Osteocyte (in vitro differentiated cells): ENCODE measurements around the gene ZNF438. TPM values are rescaled to one million over a fixed set of nuclear protein-coding genes. Genes with fewer than 3 reads are reported as not detected.

Source experiments
- DNase-seq: peaks from one replicate; pipeline ENCODE4 v3.0.0; 2021; ENCODE audit warnings: mixed read lengths; ENCODE audit not compliant: unreplicated experiment; ENCODE audit errors: extremely low spot score
- H3K27ac Mint-ChIP-seq: one replicate; pipeline ENCODE4 v1.8.0; 2021; ENCODE audit warnings: mild to moderate bottlenecking, mixed read lengths; ENCODE audit not compliant: unreplicated experiment
- H3K27me3 Mint-ChIP-seq: one replicate; pipeline ENCODE4 v1.8.0; 2021; ENCODE audit warnings: mixed read lengths; ENCODE audit not compliant: unreplicated experiment
- H3K36me3 Mint-ChIP-seq: one replicate; pipeline ENCODE4 v1.8.0; 2021; ENCODE audit warnings: mixed read lengths; ENCODE audit not compliant: unreplicated experiment
- H3K4me1 Mint-ChIP-seq: one replicate; pipeline ENCODE4 v1.8.0; 2021; ENCODE audit warnings: mixed read lengths; ENCODE audit not compliant: unreplicated experiment
- H3K4me3 Mint-ChIP-seq: one replicate; pipeline ENCODE4 v1.8.0; 2021; ENCODE audit warnings: mild to moderate bottlenecking, moderate library complexity, mixed read lengths; ENCODE audit not compliant: unreplicated experiment
- H3K9me3 Mint-ChIP-seq: one replicate; pipeline ENCODE4 v1.8.0; 2021; ENCODE audit warnings: mixed read lengths; ENCODE audit not compliant: unreplicated experiment
- total RNA-seq: library from RNA; stranded (reverse); gene quantifications from 2 replicates; pipeline ENCODE4 v1.2.1, GENCODE V29; 2021
- TF ChIP-seq, protein P1 (sequence below): fragments of 200-600 bp; sonication (generic); IDR thresholded peaks from 2 replicates; pipeline ENCODE4 v1.5.0; 2021; ENCODE audit warnings: antibody characterized with exemption, mild to moderate bottlenecking, moderate library complexity

ZNF438 gene
- total RNA-seq, 1 donor from 2014 or later: 4.8 TPM

DNA sequence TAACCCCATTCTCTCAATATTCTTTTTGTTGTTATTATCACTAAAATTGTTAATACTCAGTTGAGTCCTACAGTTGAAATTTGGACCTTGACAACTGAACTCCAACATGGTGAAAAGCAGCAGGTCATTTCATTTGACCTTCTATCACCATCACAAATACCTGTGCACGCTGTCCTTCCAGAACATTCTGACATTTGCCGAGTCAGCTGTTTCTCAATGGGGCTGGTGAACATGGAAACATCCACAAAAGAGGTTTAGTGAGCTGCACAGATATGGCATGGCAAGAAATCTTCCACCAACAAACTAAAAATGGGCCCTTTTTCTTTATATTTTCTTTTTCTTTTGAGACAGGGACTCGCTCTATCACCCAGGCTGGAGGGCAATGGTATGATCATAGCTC is 169.7 kb downstream of the ZNF438 start:
- peaks cover 18% of the 10 kb centered on the region for H3K4me1 Mint-ChIP-seq
- H3K27ac Mint-ChIP-seq: no peak overlapping the region
- peaks cover under 1% of the 10 kb centered on the region for H3K36me3 Mint-ChIP-seq
- no peaks in the 10 kb centered on the region for H3K27me3 Mint-ChIP-seq
- H3K4me3 Mint-ChIP-seq: no peak overlapping the region
- peaks cover 2% of the 10 kb centered on the region for H3K9me3 Mint-ChIP-seq
- no peak for DNase-seq
- TF ChIP-seq, protein P1, sequence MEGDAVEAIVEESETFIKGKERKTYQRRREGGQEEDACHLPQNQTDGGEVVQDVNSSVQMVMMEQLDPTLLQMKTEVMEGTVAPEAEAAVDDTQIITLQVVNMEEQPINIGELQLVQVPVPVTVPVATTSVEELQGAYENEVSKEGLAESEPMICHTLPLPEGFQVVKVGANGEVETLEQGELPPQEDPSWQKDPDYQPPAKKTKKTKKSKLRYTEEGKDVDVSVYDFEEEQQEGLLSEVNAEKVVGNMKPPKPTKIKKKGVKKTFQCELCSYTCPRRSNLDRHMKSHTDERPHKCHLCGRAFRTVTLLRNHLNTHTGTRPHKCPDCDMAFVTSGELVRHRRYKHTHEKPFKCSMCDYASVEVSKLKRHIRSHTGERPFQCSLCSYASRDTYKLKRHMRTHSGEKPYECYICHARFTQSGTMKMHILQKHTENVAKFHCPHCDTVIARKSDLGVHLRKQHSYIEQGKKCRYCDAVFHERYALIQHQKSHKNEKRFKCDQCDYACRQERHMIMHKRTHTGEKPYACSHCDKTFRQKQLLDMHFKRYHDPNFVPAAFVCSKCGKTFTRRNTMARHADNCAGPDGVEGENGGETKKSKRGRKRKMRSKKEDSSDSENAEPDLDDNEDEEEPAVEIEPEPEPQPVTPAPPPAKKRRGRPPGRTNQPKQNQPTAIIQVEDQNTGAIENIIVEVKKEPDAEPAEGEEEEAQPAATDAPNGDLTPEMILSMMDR: no peak

DNA sequence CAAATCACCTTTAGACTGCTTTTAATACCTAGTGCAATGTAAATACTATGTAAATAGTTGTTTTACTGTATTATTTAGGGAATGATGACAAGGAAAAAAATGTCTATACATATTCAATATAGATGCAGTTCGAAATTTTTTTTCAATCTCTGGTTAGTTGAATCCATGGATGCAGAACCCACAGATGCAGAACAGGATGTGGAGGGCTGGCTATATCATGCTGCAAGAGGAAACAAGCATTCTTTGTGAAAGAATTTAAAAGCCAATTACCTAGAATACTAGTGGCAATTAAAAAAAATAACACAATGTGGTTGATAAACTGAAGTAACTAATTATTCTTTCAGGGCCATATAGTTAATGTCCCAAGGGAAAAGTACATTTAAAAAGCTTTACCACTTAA is 170.4 kb downstream of the ZNF438 start:
- H3K4me3 Mint-ChIP-seq: no peak overlapping the region
- no peak for DNase-seq
- H3K4me1 Mint-ChIP-seq: peaks cover 18% of the 10 kb centered on the region
- no peaks in the 10 kb centered on the region for H3K36me3 Mint-ChIP-seq
- no peaks in the 10 kb centered on the region for H3K9me3 Mint-ChIP-seq
- TF ChIP-seq, protein P1: no peak
- H3K27me3 Mint-ChIP-seq: no peaks in the 10 kb centered on the region
- H3K27ac Mint-ChIP-seq: no peak overlapping the region

DNA sequence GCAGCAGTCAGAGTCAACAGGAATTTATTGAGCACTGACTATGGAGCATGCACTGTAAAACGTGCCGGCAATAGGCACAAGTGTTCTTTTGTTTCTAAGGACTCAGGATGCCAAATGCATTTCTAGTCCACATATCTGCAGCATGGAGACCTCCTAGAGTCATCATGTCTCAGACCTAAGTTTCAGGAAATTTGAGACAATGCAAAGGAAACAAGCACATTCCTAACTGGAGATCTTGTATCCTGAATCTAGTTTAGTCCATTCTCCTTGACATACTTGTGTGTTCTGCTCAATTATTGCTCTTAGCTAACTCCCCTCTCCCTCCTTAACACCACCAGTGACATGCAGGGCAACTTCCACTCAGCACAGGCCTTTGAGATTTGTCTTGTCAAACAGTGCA is 173.2 kb downstream of the ZNF438 start:
- peaks cover 2% of the 10 kb centered on the region for H3K36me3 Mint-ChIP-seq
- peaks cover 21% of the 10 kb centered on the region for H3K4me1 Mint-ChIP-seq
- H3K9me3 Mint-ChIP-seq: no peaks in the 10 kb centered on the region
- DNase-seq: no peak
- TF ChIP-seq, protein P1: no peak
- no peak overlapping the region for H3K27ac Mint-ChIP-seq
- no peaks in the 10 kb centered on the region for H3K27me3 Mint-ChIP-seq
- no peak overlapping the region for H3K4me3 Mint-ChIP-seq

DNA sequence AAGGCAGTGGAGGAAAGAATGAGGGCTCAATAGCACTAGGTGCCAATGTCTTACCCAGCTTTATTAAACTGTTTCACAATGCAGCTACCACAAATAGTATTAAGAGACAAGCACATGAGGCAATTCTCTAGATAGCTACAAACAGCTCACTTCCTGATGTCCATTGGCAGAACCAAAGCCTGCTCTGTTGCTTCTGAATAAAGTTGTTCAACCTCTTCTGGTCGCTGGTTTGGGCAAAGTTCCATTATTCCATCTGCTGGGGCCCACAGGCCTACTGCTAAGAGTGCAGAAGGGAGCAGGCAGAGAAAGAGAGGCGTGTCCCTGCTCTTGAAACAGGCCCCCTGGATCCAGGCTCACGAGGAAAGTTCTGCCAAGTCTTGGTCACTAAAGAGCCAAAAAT is 173.9 kb downstream of the ZNF438 start:
- H3K4me1 Mint-ChIP-seq: peaks cover 18% of the 10 kb centered on the region

DNA sequence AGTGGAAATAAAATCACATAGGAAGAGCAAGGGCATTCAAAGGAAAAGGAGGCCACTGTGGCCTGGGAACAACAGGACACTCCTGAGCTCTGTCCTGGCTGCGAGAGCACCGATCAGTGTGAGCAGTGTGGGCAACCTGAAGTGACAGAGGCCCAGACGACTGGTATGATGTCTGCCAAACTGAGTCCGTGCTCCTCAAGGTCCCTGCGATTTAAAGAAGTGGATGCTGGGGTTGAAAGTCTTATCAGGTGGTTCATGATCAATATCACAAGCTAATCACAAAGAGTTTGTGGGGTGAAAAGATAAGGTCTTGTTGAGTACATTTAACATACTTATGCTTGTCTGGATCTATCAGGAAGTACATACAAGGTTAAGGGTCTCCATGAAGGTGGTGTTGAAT is 176.5 kb downstream of the ZNF438 start:
- Mint-ChIP-seq H3K36me3 (peaks cover 2% of the 10 kb centered on the region), H3K27me3 (no peaks in the 10 kb centered on the region), H3K27ac (no peak overlapping the region), H3K9me3 (no peaks in the 10 kb centered on the region), H3K4me1 (peaks cover 10% of the 10 kb centered on the region), H3K4me3 (no peak overlapping the region)
- TF ChIP-seq, protein P1: no peak
- DNase-seq: no peak

More for the DNA sequence above, 173.9 kb downstream of the ZNF438 start:
- Mint-ChIP-seq H3K4me3 (no peak overlapping the region), H3K27ac (no peak overlapping the region), H3K27me3 (no peaks in the 10 kb centered on the region), H3K9me3 (no peaks in the 10 kb centered on the region), H3K36me3 (peaks cover 2% of the 10 kb centered on the region)
- TF ChIP-seq, protein P1: no peak
- no peak for DNase-seq
